ENCODE data around the gene MRPL32.
"Not testable (repeated sequence)": the region's sequence is repeated elsewhere in the genome, so short reads cannot be mapped to it uniquely, and the experiment has no call there.

Gene MRPL32

DNA sequence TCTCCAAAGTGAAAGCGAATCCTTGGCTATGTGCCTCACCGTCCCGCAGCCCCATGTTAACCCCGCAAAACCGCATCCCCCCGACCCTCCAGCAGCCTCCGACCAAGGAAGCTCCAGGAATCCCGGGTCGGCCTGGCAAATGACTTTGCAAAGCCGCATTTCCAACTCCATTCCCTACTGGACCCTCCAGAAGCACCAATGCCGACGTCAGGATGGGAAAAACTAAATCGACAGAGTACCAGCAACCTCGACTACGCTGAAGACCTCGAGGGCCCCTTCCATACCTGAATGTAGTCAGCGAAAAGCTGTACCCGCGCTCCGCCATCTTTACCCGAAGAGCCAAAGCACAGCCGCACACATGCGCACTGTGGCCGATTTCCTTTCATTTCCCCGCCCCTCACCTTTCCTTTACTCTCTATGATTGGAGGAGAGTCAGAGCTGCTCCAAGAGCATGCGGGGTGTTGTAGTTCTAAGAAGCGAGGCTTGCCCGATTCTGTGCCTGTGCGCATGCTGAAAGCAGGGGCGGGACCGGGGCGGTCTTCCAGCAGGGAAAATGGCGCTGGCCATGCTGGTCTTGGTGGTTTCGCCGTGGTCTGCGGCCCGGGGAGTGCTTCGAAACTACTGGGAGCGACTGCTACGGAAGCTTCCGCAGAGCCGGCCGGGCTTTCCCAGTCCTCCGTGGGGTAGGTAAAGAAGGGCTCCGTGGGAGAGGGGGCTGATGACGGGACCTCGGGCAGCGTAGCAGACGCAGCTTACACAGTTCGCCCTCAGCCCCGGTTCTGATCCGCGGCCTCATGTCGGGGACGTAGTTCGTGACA is at the start of gene MRPL32, which contains the start of gene PSMA2:
MRPL32 (plus strand) TSS at position 543 of the 818 bp plus-strand sequence; CDS start at position 554, 11 bp downstream.
PSMA2 (minus strand) TSS at position 341 of the 818 bp plus-strand sequence; CDS start at position 325, 16 bp downstream.
- H3K9me3 Mint-ChIP-seq, result no peaks in the 10 kb centered on the region
- peak; percentile 100 for ATAC-seq
- no peaks in the 10 kb centered on the region for H3K27me3 Mint-ChIP-seq
- H3K4me1 Mint-ChIP-seq, result peaks cover 45% of the 10 kb centered on the region
- peaks cover 11% of the 10 kb centered on the region for H3K36me3 Mint-ChIP-seq
- H3K4me3 Mint-ChIP-seq, result peak within 1 kb of the TSS; percentile 97
- peak within 1 kb of the TSS; percentile 96 for H3K27ac Mint-ChIP-seq

DNA sequence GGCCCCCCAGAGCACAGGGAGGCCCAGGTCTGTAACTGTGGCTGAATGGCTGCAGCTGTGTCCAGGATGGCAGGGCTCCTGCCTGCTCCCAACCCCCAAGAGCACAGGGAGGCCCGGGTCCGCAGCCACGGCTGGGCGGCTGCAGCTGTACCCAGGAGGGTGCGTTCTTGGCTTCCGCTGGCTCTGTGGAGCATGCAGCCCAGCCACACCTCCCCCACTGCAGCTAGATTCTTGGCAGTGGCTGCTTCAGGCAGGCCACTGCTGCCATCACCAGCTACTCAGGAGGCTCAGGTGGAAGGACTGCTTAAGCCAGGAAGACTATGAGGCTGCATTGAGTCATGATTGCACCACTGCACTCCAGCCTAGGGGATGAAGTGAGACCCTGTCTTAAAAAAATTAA is 48.2 kb upstream of the MRPL32 start:
- Mint-ChIP-seq H3K36me3 (no peaks in the 10 kb centered on the region), H3K4me1 (peaks cover 27% of the 10 kb centered on the region), H3K4me3 (no peak overlapping the region), H3K27me3 (no peaks in the 10 kb centered on the region), H3K27ac (no peak overlapping the region), H3K9me3 (no peaks in the 10 kb centered on the region)
- peak; percentile 37 for ATAC-seq

DNA sequence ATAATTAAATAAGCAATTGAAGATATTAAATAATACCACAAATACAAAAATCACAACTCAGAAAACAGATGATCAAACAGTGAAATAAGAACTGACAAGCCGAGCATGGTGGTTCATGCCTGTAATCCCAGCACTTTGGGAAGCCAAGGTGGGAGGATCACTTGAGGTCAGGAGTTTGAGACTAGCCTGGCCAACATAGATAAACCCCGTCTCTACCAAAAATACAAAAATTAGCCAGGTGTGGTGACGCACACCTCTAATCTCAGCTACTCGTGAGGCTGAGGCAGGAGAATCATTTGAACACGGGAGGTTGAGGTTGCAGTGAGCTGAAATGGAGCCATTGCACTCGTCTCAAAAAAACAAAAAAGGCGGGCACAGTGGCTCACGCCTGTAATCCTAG is 47.0 kb upstream of the MRPL32 start:
- not testable (repeated sequence) for H3K27me3 Mint-ChIP-seq, H3K27ac Mint-ChIP-seq, ATAC-seq, H3K36me3 Mint-ChIP-seq, H3K9me3 Mint-ChIP-seq, H3K4me3 Mint-ChIP-seq
- H3K4me1 Mint-ChIP-seq, result peaks cover 33% of the 10 kb centered on the region

DNA sequence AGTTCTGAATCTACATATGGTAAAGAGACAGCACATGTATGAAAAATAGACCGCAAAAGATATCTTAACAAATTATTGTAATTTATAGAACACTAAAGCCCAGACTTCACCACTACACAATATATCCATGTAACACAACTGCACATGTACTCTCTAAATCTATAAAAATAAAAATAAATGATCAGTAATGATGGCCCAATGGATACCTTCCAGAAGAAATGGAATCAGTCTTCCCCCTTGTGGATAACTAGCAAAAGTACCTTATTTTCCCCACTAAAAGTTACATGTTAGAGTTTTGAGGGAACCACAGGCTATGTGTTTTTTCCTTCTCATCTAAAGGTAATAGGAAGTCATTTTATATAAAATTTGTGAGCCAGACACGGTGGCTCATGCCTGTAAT is 46.0 kb upstream of the MRPL32 start:
- no peaks in the 10 kb centered on the region for H3K36me3 Mint-ChIP-seq
- H3K4me1 Mint-ChIP-seq, result peaks cover 33% of the 10 kb centered on the region
- no peak for ATAC-seq
- H3K27me3 Mint-ChIP-seq, result no peaks in the 10 kb centered on the region
- H3K4me3 Mint-ChIP-seq, result no peak overlapping the region
- H3K9me3 Mint-ChIP-seq, result no peaks in the 10 kb centered on the region
- no peak overlapping the region for H3K27ac Mint-ChIP-seq

DNA sequence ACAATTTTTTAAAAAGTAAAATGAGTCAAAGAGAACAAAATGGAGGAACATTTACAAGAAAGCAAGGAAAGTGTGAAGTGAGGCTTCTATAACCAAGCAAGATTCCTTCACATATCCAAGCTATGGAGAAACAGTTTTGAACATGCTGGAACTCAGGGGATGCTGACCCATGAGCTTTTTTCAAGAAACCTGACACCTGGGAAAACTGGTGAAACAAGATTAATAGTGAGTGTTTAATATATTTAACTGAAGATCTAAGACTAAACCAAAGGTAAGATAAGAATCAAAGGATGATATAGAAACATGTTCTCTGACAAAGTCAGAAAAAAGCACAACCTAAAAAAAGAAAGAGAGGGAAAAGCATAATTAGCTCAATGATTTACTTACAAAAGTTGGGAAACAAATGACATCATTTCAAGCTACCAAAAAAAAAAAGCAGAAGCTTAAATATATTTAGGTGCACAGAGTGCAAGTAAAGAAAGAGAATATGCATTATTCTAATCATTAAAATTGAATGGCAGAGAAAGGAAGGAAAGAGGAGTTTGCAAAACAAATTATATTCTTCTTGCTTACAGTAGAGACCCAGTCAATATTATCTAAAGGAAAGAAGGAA is 45.2 kb upstream of the MRPL32 start:
- peaks cover 33% of the 10 kb centered on the region for H3K4me1 Mint-ChIP-seq
- peak overlapping the region; percentile 93 for H3K27ac Mint-ChIP-seq
- H3K9me3 Mint-ChIP-seq, result no peaks in the 10 kb centered on the region
- no peaks in the 10 kb centered on the region for H3K27me3 Mint-ChIP-seq
- H3K4me3 Mint-ChIP-seq, result peak overlapping the region; percentile 83
- H3K36me3 Mint-ChIP-seq, result no peaks in the 10 kb centered on the region
- no peak for ATAC-seq

DNA sequence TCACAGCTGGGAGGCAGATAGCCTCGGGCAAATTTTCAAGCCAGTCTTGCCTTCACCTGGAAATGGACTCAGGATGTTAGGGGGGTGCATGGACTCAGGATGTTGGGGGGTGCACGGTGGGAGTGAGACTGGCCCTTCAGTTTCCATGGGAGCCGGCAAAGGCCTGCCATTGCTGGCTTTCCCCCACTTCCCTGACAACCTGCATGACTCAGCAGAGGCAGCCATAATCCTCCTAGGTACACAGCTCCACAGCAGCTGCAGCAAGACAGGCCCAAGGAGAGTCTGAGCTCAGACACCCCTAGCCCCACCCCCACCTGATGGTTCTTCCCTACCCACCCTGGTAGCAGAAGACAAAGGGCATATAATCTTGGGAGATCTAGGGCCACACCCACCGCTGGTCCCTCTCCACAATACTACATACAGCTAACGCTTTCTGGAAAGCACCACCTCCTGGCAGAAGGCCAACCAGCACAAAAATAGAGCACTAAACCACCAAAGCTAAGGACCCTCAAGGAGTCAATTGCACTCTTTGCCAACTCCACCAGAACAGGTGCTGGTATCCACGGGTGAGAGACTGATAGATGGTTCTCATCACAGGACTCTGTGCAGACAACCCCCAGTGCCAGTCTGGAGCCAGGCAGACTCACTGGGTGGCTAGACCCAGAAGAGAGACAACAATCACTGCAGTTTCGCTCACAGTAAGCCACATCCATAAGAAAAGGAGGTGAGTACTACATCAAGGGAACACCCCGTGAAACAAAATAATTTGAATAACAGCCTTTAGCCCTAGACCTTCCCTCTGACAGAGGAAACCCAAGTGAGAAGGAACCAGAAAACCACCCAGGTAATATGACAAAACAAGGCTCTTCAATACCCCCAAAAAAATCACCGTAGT is 38.6 kb upstream of the MRPL32 start:
- Mint-ChIP-seq H3K27ac (no peak overlapping the region), H3K27me3 (no peaks in the 10 kb centered on the region), H3K4me1 (peaks cover 21% of the 10 kb centered on the region), H3K36me3 (peaks cover 32% of the 10 kb centered on the region), H3K4me3 (no peak overlapping the region), H3K9me3 (peaks cover 18% of the 10 kb centered on the region)
- no peak for ATAC-seq

DNA sequence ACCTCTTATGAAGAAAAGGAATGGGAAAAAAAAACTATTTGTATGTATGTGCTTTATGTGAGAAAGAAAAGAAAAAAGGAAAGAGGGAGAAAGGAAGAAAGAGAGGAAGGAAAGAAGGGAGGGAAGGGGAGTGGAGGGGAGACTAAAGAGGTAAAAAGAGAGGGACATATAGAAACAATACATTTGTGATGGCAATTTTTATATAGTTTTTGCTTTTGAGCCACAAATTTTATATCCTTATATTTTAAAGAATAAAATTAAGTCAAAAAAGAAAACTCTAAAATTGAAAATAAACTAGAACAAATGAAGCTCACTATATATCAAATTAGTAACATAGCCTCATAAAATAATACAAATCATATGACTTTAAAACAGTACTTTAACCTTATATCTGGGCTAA is 31.3 kb upstream of the MRPL32 start:
- Mint-ChIP-seq H3K36me3 (peaks cover 12% of the 10 kb centered on the region), H3K9me3 (peaks cover 3% of the 10 kb centered on the region), H3K4me1 (peaks cover 12% of the 10 kb centered on the region), H3K27me3 (no peaks in the 10 kb centered on the region), H3K4me3 (no peak overlapping the region), H3K27ac (no peak overlapping the region)
- no peak for ATAC-seq

DNA sequence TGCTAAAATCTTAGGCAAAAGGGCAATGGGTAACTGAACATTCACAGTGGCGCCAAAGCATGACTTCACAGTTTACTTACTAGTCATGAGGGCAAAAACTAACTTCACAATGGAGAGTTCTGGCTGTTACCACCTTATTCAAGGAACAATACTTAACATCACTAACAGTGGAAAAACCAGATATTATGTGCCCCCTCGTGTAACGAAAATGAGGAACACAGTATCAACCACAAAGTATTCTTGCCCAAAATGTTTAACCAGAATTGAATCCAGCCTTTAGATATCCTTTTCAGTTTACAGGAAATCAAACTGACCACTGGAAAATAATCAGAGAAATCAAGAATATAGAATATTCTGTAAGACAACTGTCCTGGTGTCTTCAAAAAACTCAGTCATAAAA is 29.8 kb upstream of the MRPL32 start:
- H3K4me1 Mint-ChIP-seq, result peaks cover 7% of the 10 kb centered on the region
- H3K4me3 Mint-ChIP-seq, result no peak overlapping the region
- peaks cover 3% of the 10 kb centered on the region for H3K36me3 Mint-ChIP-seq

DNA sequence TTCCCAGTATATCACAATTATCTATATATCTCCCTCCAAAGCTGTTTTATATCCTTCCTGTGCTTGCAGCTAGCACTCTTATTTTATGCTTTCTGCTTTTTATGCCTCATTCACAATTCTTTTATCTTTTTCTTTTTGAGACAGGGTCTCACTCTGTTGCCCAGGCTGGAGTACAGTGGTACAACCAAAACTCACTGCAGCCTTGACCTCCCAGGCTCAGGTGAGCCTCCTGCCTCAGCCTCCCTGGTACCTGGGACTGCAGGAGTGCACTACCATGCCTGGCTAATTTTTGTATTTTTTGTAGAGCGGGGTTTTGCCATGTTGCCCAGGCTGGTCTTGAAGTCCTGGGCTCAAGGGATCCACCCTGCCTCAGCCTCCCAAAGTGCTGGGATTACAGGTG is 26.0 kb upstream of the MRPL32 start:
- H3K27me3 Mint-ChIP-seq, result no peaks in the 10 kb centered on the region
- no peaks in the 10 kb centered on the region for H3K9me3 Mint-ChIP-seq
- H3K36me3 Mint-ChIP-seq, result peaks cover 7% of the 10 kb centered on the region
- H3K27ac Mint-ChIP-seq, result no peak overlapping the region
- no peak overlapping the region for H3K4me3 Mint-ChIP-seq
- peaks cover 20% of the 10 kb centered on the region for H3K4me1 Mint-ChIP-seq
- ATAC-seq, result no peak

More for the DNA sequence above, 29.8 kb upstream of the MRPL32 start:
- no peak for ATAC-seq
- Mint-ChIP-seq H3K9me3 (no peaks in the 10 kb centered on the region), H3K27me3 (no peaks in the 10 kb centered on the region), H3K27ac (no peak overlapping the region)

DNA sequence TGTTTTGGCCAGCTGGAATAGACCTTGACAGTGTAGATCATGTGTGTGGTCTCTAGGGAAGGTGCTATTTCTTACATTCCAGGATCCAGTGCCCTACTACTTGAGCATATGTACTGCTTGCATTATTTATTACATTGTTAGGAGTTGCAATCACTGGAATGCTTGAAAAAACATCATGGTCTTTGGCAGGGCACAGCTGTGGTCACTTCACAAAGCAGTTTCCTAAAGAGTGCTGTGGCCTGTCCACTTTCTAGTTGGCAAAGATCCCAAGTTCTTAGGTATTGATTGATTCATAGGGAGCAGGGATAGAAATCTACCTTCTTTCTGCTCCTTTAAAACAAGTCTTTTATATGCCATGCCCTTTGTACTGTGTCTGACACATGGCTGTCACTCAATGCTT is 24.9 kb upstream of the MRPL32 start:
- Mint-ChIP-seq H3K27me3 (no peaks in the 10 kb centered on the region), H3K9me3 (no peaks in the 10 kb centered on the region), H3K4me3 (no peak overlapping the region), H3K36me3 (peaks cover 7% of the 10 kb centered on the region), H3K4me1 (peaks cover 28% of the 10 kb centered on the region), H3K27ac (no peak overlapping the region)
- ATAC-seq, result no peak

DNA sequence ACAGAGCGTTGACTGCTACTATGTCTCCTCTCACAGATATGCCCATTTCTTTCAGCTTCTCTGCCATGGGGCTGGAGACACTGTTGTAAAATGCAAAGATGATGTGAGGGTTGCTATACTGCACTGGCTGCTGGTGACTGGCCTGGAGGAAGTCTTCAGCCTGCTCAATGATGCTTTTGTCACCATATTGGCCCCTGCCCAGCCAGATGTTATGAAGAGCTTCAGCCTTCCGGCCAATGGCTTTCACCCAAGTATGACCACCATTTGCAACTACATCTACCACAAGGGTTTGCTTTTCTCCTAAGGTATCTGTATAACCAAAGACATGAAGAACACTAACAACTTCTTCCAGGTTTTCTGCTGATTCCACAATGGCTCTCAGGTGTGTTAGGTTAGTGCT is 21.9 kb upstream of the MRPL32 start:
- Mint-ChIP-seq H3K4me3 (no peak overlapping the region), H3K27ac (no peak overlapping the region), H3K27me3 (no peaks in the 10 kb centered on the region), H3K4me1 (peaks cover 36% of the 10 kb centered on the region), H3K36me3 (peaks cover 25% of the 10 kb centered on the region), H3K9me3 (no peaks in the 10 kb centered on the region)
- ATAC-seq, result no peak

DNA sequence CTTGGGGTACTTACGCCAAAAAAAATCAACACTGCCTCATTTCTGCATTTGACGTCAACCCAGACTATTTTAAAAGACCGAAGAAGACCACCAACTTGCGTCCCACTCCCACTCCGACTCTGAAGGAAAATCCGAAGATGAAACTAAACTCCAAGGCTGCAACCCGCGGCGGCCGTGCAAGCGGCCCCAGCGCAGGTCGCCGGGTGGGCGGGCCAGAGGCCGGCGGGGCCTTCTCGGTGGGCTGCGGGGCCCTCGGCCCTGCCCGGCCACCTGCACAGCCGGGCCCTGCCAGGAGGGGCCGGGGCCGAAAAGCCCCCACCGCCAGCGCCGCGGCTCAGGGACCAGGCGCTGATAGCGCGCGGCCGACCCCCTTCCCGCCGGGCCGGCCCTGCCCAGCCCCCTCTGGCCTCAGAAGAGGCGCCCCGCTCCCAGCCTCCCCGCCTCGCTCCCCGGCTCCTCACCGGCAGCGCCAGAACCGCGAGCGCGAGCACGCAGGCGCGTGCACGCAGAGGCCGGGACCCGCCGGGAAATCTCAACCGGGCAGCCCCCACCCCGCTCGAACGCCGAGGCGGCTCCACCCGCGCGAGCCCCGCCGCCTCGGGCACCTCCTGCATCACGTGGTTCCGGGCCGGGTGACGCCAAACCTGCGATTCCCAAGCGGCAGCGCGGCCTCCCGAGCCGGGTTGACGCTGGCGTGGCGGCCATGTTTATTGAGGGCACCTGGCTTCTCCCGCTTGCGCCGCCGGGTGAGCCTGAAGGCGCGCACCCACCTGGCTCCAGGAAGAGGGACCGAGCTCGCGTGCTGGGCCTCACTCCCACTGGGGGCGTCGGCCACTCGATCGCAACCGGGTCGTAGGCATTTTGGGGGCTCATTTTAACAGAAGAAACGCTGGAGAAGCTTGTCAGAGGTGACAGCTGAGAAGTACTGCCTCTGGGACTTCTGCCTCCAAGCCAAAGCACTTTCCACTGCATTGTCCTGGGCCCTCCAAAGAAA is 20.4 kb upstream of the MRPL32 start, which contains the start of gene C7orf25:
C7orf25 (minus strand) TSS at position 617 of the 994 bp plus-strand sequence. CDS start 1,170 bp downstream, outside the sequence.
- peak within 1 kb of the TSS; percentile 88 for H3K4me3 Mint-ChIP-seq
- peak within 1 kb of the TSS; percentile 91 for H3K27ac Mint-ChIP-seq
- peaks cover 38% of the 10 kb centered on the region for H3K4me1 Mint-ChIP-seq
- no peaks in the 10 kb centered on the region for H3K27me3 Mint-ChIP-seq
- no peaks in the 10 kb centered on the region for H3K9me3 Mint-ChIP-seq
- peak; percentile 97 for ATAC-seq
- peaks cover 38% of the 10 kb centered on the region for H3K36me3 Mint-ChIP-seq

DNA sequence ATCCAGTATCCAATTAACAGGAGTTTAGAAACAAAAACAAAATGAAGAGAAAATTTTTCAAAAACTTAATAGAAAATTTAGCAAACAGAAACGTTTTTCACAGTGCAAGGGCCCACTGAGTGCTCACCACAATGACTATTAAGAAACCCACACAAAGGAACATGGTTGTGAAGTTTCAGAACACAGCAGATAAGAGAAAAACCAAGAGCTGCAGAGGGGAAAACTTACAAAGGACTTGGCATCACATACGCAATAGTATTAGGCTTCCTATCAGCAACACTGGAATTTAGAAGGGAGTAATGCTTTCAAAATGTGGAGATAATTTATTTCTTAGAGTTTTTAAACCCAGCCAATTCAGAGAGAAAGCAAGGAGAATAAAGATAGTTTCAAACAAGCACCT is 18.6 kb upstream of the MRPL32 start:
- Mint-ChIP-seq H3K4me3 (no peak overlapping the region), H3K36me3 (peaks cover 41% of the 10 kb centered on the region), H3K27me3 (no peaks in the 10 kb centered on the region)

DNA sequence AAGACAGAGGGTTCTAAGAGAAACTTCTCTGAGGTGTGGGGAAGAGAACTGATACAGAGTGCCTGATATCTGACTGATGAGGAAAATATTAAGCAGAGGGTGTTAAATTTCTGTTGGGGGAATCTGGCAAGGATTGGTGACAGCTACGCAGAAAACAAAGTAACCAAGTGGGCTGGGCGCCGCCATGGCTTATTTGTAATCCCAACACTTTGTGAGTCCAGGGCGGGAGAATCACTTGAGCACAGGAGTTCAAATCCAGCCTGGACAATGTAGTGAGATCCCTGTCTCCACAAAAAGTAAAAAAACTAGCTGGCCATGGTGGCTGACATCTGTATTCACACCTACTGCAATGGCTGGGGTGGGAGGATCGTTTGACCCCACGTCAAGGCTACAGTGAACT is 18.2 kb upstream of the MRPL32 start:
- Mint-ChIP-seq H3K27ac (no peak overlapping the region), H3K9me3 (no peaks in the 10 kb centered on the region), H3K4me3 (no peak overlapping the region), H3K36me3 (peaks cover 45% of the 10 kb centered on the region), H3K27me3 (no peaks in the 10 kb centered on the region), H3K4me1 (peaks cover 31% of the 10 kb centered on the region)
- no peak for ATAC-seq

More for the DNA sequence above, 18.6 kb upstream of the MRPL32 start:
- ATAC-seq, result no peak
- Mint-ChIP-seq H3K9me3 (no peaks in the 10 kb centered on the region), H3K4me1 (peaks cover 31% of the 10 kb centered on the region), H3K27ac (no peak overlapping the region)

Data from stimulated activated memory B cell treated with anti-CD40 and anti-IgM and Interleukin-4, amounts not matched to agents 10 μg/mL and 1 μg/mL and 100 μg/mL, for 72 hours (primary cell).